Fibroblast of villous mesenchyme (primary cell): Measurements from ENCODE around the gene RICTOR. TPM values are rescaled to one million over a fixed set of nuclear protein-coding genes. Genes with fewer than 3 reads are reported as not detected.

Experiments
- DNase-seq: peaks from one replicate; pipeline ENCODE4 v3.0.0-alpha.2; 2010; ENCODE audit warnings: low read depth
- H3K4me3 ChIP-seq: 2 replicates; pipeline ENCODE4 v1.5.1; 2011; ENCODE audit warnings: low read depth, mild to moderate bottlenecking, low read length
- CTCF ChIP-seq: IDR thresholded peaks from 2 replicates; pipeline ENCODE4 v1.5.1; 2012; ENCODE audit warnings: low read depth, mild to moderate bottlenecking, low read length; ENCODE audit not compliant: insufficient read depth
- total RNA-seq: library from RNA; depleted of rRNA; stranded (reverse); fragments of >200 nt; gene quantifications from 2 replicates; pipeline ENCODE4 v1.2.3, GENCODE V29; 2012

Gene RICTOR
- total RNA-seq, 1 donor: 50.1 TPM

GRCh38 chr5:39118638-39119037 is 44.4 kb upstream of the RICTOR start:
- H3K4me3 ChIP-seq: no peak overlapping the region
- TF ChIP-seq CTCF: no peak
- no peak for DNase-seq

GRCh38 chr5:39117401-39117800 is 43.2 kb upstream of the RICTOR start:
- H3K4me3 ChIP-seq: no peak overlapping the region
- TF ChIP-seq CTCF: no peak
- no peak for DNase-seq

GRCh38 chr5:39116344-39117170 is 42.4 kb upstream of the RICTOR start:
- H3K4me3 ChIP-seq: no peak overlapping the region
- DNase-seq: no peak
- no peak for TF ChIP-seq CTCF

GRCh38 chr5:39115644-39116343 is 41.6 kb upstream of the RICTOR start:
- DNase-seq: peak; percentile 28
- no peak for TF ChIP-seq CTCF
- no peak overlapping the region for H3K4me3 ChIP-seq

- no peak for TF ChIP-seq CTCF
- no peak for DNase-seq
- H3K4me3 ChIP-seq: no peak overlapping the region
These were observed 40.0 kb upstream of the RICTOR start for GRCh38 chr5:39114155-39114554.

GRCh38 chr5:39113354-39113953 is 39.3 kb upstream of the RICTOR start:
- no peak overlapping the region for H3K4me3 ChIP-seq
- no peak for DNase-seq
- no peak for TF ChIP-seq CTCF
